ACC112 (cell line): ENCODE measurements around the gene PEX6.
"Not testable (repeated sequence)": the region's sequence is repeated elsewhere in the genome, so short reads cannot be mapped to it uniquely, and the experiment has no call there.

Experiments used
- H2AFZ ChIP-seq: fragments of 200-600 bp; sonication (generic); one replicate; pipeline ENCODE4 v1.6.0; 2017; ENCODE audit warnings: antibody characterized with exemption, low read length; ENCODE audit not compliant: unreplicated experiment
- H3K27ac ChIP-seq: fragments of 200-600 bp; sonication (generic); 2 replicates; pipeline ENCODE4 v1.5.1; 2014; ENCODE audit warnings: low read depth, mild to moderate bottlenecking, antibody characterized with exemption, low read length, moderate library complexity
- H3K27me3 ChIP-seq: fragments of 200-600 bp; sonication (generic); 2 replicates; pipeline ENCODE4 v1.6.1; 2014; ENCODE audit warnings: mild to moderate bottlenecking, antibody characterized with exemption, low read length, moderate library complexity, mixed read lengths; ENCODE audit not compliant: insufficient read depth
- H3K36me3 ChIP-seq: fragments of 200-600 bp; sonication (generic); 2 replicates; pipeline ENCODE4 v1.6.1; 2016; ENCODE audit warnings: mild to moderate bottlenecking, antibody characterized with exemption, low read length, moderate library complexity, mixed read lengths; ENCODE audit not compliant: insufficient read depth
- H3K4me1 ChIP-seq: fragments of 200-600 bp; sonication (generic); one replicate; pipeline ENCODE4 v1.6.1; 2016; ENCODE audit warnings: low read length, mixed read lengths; ENCODE audit not compliant: insufficient read depth, unreplicated experiment, control insufficient read depth
- H3K4me3 ChIP-seq: fragments of 200-600 bp; sonication (generic); 2 replicates; pipeline ENCODE4 v1.5.1; 2014; ENCODE audit warnings: mild to moderate bottlenecking, low read depth, low read length
- H3K79me2 ChIP-seq: fragments of 200-600 bp; sonication (generic); one replicate; pipeline ENCODE4 v1.6.0; 2016; ENCODE audit warnings: low read length; ENCODE audit not compliant: control insufficient read depth, unreplicated experiment, insufficient read depth

The PEX6 gene

DNA sequence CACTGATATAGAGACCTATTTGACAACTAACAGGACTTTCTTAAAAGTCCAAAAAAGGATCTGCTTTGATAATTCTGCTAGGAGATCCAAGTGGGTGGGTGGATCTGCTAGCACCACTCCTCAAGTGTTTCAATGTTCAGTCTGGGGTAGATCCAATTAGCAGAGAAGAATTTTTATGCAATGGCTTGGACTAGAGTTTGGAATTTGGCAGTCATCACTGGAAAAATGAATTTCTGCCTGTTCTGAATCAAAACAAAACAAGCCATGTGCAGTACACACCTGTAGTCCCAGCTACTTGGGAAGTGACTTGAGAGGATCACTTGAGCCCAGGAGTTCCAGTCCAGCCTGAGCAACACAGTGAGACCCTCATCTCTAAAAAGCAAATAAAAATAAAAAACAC is 31.0 kb downstream of the PEX6 start:
- no peaks in the 10 kb centered on the region for H3K79me2 ChIP-seq
- no peaks in the 10 kb centered on the region for H3K4me1 ChIP-seq
- no peak overlapping the region for H2AFZ ChIP-seq
- H3K4me3 ChIP-seq, result no peak overlapping the region
- no peak overlapping the region for H3K27ac ChIP-seq
- no peaks in the 10 kb centered on the region for H3K36me3 ChIP-seq
- H3K27me3 ChIP-seq, result no peaks in the 10 kb centered on the region

GRCh38 chr6:42942444-42942843 is 36.5 kb downstream of the PEX6 start:
- Histone ChIP-seq H3K27me3 (no peaks in the 10 kb centered on the region), H3K36me3 (no peaks in the 10 kb centered on the region), H3K4me1 (no peaks in the 10 kb centered on the region), H2AFZ (no peak overlapping the region), H3K79me2 (no peaks in the 10 kb centered on the region), H3K27ac (no peak overlapping the region), H3K4me3 (no peak overlapping the region)

DNA sequence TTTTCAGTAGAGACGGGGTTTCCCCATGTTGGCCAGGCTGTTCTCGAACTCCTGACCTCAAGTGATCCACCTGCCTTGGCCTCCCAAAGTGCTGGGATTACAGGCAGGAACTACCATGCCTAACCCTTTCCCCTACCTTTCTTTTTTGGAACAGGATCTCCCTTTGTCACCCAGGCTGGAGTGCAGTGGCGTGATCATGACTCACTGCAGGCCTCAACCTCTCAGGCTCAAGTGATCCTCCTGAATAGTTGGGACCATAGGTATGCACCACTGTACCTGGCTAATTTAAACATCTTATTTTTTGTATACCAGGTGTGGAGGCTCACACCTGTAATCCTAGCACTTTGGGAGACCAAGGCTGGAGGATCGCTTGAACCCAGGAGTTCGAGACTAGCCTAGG is 37.6 kb downstream of the PEX6 start:
- H3K36me3 ChIP-seq, H3K27ac ChIP-seq, H3K4me3 ChIP-seq, H3K4me1 ChIP-seq, H3K27me3 ChIP-seq, H3K79me2 ChIP-seq, H2AFZ ChIP-seq: not testable (repeated sequence)

- no peaks in the 10 kb centered on the region for H3K4me1 ChIP-seq
- H3K4me3 ChIP-seq, result no peak overlapping the region
- H3K27me3 ChIP-seq, result no peaks in the 10 kb centered on the region
- no peaks in the 10 kb centered on the region for H3K79me2 ChIP-seq
- no peak overlapping the region for H3K27ac ChIP-seq
- peaks cover 2% of the 10 kb centered on the region; the same call in 1 of the 2 replicates for H3K36me3 ChIP-seq
- H2AFZ ChIP-seq, result no peak overlapping the region
These were observed 38.4 kb downstream of the PEX6 start for GRCh38 chr6:42940493-42941045.

DNA sequence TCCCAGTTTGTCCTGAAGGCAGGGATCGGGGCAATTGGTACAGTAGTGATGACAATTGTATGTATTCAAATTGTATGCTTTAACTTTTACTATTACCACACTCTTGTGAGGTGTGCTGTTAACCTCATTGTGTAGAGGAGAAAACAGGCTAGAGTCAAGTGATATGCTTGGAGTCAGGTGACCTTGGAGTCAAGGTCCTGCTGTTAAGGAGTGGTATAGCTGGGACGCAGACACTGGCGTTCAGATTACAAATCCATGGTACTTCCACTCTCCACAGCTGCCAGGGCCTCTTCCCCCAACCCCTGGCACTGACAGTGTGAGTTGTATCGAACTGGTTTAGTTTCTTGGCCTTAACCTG is 39.2 kb downstream of the PEX6 start:
- H3K79me2 ChIP-seq, result peaks cover under 1% of the 10 kb centered on the region
- H2AFZ ChIP-seq, result no peak overlapping the region
- no peaks in the 10 kb centered on the region for H3K4me1 ChIP-seq
- no peak overlapping the region for H3K4me3 ChIP-seq
- peaks cover 5% of the 10 kb centered on the region; the same call in 1 of the 2 replicates for H3K36me3 ChIP-seq
- H3K27ac ChIP-seq, result no peak overlapping the region
- H3K27me3 ChIP-seq, result no peaks in the 10 kb centered on the region

GRCh38 chr6:42938987-42939809 is 39.8 kb downstream of the PEX6 start:
- no peak overlapping the region for H2AFZ ChIP-seq
- no peak overlapping the region for H3K4me3 ChIP-seq
- no peak overlapping the region for H3K27ac ChIP-seq
- H3K4me1 ChIP-seq, result no peaks in the 10 kb centered on the region
- no peaks in the 10 kb centered on the region for H3K27me3 ChIP-seq
- peaks cover 5% of the 10 kb centered on the region; the same call in 1 of the 2 replicates for H3K36me3 ChIP-seq
- peaks cover 3% of the 10 kb centered on the region for H3K79me2 ChIP-seq

- H3K4me1 ChIP-seq, result no peaks in the 10 kb centered on the region
- peaks cover 5% of the 10 kb centered on the region; the same call in 1 of the 2 replicates for H3K36me3 ChIP-seq
These were observed 40.6 kb downstream of the PEX6 start for GRCh38 chr6:42938428-42938796.

DNA sequence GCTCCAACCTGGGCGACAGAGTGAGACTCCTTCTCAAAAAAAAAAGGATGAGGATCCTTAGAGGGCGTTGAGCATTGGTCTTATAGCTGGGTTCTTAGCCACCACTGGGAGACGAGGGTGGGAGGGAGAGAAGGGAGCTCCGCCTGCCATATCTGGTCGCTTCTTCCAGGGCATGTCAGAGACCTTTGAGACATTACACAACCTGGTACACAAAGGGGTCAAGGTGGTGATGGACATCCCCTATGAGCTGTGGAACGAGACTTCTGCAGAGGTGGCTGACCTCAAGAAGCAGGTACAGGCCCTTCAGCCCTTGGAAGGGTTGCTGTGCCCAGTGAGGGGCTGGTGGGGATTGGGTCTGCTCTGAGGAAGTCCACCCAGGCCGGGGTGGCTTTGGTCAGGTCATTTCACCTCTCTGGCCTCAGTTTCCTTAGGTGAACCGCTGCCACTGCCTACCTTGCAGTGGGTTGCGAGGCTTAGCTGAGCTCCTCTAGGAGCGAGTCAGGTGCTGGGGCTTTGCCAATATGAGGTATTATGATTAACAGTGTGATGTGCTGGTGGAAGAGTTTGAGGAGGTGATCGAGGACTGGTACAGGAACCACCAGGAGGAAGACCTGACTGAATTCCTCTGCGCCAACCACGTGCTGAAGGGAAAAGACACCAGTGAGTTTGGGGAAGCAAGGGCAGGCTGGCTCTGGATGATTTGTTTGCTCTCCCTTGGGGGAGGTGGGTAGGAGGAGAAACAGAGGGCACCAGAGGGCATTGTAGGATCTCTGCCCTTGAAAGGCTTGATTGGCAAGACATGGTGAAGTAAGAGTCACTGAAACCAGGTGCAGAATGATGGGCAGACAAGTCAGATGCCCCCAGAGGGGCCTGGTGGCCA is 41.2 kb downstream of the PEX6 start:
- Histone ChIP-seq H3K27ac (no peak overlapping the region), H3K4me1 (no peaks in the 10 kb centered on the region), H3K79me2 (peaks cover 11% of the 10 kb centered on the region), H2AFZ (no peak overlapping the region), H3K4me3 (no peak overlapping the region), H3K27me3 (no peaks in the 10 kb centered on the region), H3K36me3 (peaks cover 5% of the 10 kb centered on the region; the same call in 1 of the 2 replicates)

More at GRCh38 chr6:42938428-42938796, 40.6 kb downstream of the PEX6 start:
- Histone ChIP-seq H2AFZ (no peak overlapping the region), H3K27me3 (no peaks in the 10 kb centered on the region), H3K4me3 (no peak overlapping the region), H3K79me2 (peaks cover 5% of the 10 kb centered on the region), H3K27ac (no peak overlapping the region)

DNA sequence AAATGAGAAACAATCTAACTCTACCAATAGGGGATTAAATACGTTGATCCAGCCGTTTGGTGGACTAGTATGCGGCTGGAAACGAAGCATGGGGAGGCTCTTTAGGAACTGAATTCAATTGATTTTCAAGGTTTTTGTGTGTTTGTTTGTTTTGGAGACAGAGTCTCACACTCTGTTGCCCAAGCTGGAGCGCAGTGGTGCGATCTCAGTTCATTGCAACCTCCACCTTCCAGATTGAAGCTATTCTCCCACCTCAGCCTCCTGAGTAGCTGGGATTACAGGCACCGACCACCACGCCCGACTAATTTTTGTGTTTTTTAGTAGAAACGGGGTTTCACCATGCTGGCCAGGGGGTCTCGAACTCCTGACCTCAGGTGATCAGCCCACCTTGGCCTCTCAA is 42.6 kb downstream of the PEX6 start:
- Histone ChIP-seq H3K4me3 (no peak overlapping the region), H3K4me1 (no peaks in the 10 kb centered on the region), H2AFZ (no peak overlapping the region), H3K27me3 (no peaks in the 10 kb centered on the region), H3K36me3 (peaks cover 5% of the 10 kb centered on the region; the same call in 1 of the 2 replicates), H3K27ac (no peak overlapping the region), H3K79me2 (peaks cover 22% of the 10 kb centered on the region)

DNA sequence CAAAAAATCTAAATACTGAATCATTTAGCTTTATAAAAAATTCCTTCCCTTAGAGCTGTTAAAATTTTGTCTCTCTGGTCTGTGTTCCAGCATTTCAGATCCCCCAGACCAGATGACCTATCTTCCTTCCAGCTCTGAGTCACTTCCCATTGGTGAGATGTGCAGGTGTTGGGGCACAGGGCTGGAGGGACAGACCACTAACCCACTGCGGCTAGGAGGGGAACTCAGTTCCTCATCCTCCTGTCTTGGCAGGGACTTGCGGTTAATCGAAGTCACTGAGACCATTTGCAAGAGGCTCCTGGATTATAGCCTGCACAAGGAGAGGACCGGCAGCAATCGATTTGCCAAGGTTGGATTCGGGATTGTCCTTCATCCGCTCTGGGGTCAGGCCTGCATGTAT is 43.7 kb downstream of the PEX6 start:
- no peak overlapping the region for H3K27ac ChIP-seq
- peaks cover 8% of the 10 kb centered on the region for H3K4me1 ChIP-seq
- peaks cover 31% of the 10 kb centered on the region for H3K79me2 ChIP-seq
- no peak overlapping the region for H2AFZ ChIP-seq
- H3K36me3 ChIP-seq, result peaks cover 5% of the 10 kb centered on the region; the same call in 1 of the 2 replicates
- H3K27me3 ChIP-seq, result no peaks in the 10 kb centered on the region
- H3K4me3 ChIP-seq, result no peak overlapping the region
